G401.6 (cell line): Measurements from ENCODE around the gene UBQLN1.
"Not testable (repeated sequence)": the region's sequence is repeated elsewhere in the genome, so short reads cannot be mapped to it uniquely, and the experiment has no call there.

Experiments
- FAIRE-seq: peaks from 2 replicates; lab custom pipeline; 2012; peaks lifted over from hg19 to GRCh38; lab: Jason Lieb, UNC

The UBQLN1 gene

GRCh38 chr9:83630938-83631457, 76.8 kb downstream of the UBQLN1 start:
- no peak for FAIRE-seq

DNA sequence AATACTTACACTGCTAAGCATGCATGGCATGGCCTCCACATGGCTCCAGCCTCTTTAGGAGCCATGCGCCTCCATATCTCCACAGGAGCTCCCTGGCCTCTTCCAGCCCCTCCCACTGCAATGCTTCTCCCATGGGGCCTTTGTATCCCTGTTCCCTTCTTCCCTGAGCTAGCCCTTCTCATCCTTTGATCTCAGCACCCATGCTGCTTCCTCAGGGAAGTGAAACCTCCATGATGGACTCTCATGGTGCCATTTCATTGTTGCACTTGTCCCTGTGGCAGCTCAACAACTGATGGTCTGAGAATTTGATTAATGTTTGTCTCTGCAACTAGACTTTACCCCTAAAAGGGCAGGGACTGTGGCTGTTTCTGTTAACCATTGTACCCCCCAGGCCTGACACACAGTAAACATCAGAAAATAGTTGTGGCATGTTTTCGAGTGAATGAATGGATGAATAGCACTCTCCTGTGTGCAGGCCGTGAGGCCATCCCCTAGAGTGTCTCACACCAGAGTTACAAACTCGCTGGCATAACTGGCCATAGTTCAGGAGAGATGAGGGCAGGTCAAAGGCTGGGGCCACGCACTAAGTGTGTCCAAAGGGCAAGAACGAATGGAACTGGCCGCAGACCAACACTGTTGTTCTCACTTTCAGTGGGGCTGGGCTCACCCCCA, 78.2 kb downstream of the UBQLN1 start:
- FAIRE-seq = no peak

DNA sequence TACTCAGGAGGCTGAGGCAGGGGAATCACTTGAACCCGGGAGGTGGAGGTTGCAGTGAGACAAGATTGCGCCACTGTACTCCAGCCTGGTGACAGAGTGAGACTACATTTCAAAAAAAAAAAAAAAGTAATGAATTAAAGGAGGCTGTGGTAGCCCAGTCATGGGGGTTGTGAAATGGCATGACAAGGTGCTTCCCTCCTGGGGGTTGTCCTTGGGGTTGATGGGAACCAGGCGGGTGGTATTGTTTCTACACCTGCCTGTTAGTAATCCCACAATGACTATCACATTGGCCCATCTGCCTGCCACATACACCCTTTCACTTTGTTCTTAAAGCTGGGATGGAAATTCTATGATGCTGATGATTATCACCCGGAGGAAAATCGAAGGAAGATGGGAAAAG, 79.2 kb downstream of the UBQLN1 start:
- no peak for FAIRE-seq

- no peak for FAIRE-seq
Observed at GRCh38 chr9:83625178-83625577, 82.6 kb downstream of the UBQLN1 start.

DNA sequence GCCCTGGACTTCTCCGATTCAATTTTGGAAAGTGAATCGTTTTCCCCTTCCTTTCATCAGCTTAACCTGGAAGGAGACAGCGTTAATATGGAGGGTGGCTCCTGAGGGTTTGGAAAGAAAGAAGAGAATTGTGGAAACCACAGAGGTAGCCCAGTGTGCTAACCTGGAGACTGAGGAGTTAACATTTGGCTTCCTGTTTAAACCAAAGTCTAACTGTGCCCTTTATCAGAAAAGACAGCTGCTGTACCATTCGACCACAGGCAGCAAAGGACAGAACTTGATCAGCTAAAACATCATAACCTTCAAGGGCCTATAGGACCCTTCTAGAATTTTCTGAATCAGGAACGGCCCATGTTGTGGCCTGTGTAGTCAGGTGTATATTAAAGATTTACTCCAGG, 84.1 kb downstream of the UBQLN1 start:
- no peak for FAIRE-seq

DNA sequence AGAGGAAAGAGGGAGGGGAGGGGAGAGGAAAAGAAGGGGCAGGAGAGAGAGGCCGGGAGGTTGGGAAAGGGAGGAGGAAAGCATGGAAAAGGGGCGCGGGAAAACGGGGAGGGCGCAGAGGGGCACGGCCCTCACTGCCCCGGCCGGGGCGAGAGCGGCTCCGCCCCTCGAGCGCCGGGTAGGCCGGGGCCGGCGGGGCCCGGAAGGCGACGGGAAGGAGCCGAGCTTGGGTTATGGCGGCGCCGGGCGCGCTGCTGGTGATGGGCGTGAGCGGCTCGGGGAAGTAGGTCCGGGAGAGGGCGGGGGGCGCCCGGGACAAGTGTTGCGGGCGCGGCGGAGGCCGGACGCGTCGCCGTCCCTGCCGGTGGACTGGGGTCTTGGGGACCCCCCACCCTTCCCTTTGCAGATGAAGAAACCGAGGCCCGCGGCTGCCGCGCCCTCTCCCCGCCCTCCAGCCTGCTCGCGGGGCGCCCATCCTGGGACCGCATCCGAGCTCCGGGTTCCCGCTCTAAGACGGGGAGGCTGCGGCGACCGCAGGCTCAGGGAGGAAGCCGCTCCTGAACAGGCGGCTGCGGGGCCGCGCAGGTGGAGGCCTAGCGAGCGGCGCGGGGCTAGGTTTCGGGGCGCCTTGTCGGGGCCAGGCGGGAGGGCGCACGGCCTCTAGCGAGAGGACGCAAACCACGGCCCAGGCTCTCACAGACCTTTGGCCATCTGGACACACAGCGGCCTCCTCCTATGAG, 84.6 kb downstream of the UBQLN1 start, which contains the start of gene IDNK:
TSS of gene IDNK (plus strand) at position 205 of the 740 bp plus-strand sequence. CDS start at position 234, 29 bp downstream.
- no peak for FAIRE-seq

- no peak for FAIRE-seq
Observed at GRCh38 chr9:83622433-83622938, 85.3 kb downstream of the UBQLN1 start.

DNA sequence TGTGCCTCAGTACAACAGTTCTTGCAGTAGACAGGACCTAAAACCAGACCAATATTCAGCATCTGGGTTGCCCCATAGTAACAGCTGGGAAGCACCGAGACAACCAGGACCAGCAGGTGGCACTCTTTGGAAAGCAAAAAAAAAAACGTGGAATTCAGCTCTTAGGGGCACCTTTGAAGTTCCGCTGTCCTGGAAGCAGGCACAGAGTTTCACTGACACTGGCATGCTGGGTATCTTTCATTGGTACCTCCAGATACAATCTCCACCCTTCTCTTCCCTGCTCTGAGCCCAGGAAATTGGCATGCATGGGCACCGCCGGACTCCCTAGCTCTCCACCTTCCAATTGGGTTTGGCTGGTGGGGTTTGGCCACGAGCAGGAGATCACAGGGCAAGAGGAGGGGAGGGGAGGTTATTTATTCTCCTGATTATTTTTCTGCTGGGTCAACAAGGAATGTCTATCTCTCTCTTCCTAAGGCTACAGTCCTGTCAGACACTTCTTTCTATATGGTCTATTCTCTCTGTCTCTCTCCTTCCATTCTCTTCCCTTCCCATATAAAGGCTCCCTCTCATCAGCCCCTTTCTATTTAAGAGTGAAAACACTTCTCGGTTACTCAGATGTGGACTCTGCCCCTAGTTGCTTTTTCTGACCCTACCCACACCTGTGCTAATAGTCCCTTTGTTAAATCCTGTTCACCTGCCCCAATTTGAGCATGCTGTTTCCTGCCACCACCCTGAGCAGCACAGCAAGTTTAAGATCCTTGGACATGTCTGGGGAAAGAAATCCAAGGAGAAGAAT, 86.7 kb downstream of the UBQLN1 start:
- FAIRE-seq = no peak

DNA sequence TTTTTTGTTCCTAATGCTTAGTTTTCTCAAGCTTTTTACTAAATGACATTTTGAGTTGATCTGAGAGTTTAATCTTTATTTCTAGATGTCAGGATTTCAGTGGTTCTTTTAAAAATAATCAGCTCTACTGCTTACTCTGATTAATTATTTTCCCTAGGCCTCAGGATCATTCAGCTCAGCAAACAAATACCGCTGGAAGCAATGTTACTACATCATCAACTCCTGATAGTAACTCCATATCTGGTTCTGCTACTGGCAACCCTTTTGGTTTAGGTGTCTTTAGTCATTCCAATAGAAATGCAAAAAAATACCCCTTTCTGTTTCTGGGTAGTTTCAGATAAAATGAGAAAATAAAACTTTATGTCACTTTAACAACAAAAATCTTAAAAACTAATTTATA, 90.5 kb downstream of the UBQLN1 start:
- no peak for FAIRE-seq

DNA sequence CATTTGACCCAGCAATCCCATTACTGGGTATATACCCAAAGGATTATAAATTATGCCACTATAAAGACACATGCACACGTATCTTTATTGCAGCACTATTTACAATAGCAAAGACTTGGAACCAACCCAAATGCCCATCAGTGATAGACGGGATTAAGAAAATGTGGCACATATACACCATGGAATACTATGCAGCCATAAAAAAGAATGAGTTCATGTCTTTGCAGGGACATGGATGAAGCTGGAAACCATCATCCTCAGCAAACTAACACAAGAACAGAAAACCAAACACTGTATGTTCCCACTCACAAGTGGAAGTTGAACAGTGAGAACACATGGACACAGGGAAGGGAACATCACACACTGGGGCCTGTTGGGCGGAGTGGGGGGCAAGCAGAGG, 94.5 kb downstream of the UBQLN1 start:
- not testable (repeated sequence) for FAIRE-seq
